ENCODE data around the gene NSG1. TPM values are rescaled to one million over a fixed set of nuclear protein-coding genes. Genes with fewer than 3 reads are reported as not detected.

NSG1 gene
- total and polyA plus RNA-seq, 2 experiments from 2014 or later = 30.2 to 70.1 TPM

DNA sequence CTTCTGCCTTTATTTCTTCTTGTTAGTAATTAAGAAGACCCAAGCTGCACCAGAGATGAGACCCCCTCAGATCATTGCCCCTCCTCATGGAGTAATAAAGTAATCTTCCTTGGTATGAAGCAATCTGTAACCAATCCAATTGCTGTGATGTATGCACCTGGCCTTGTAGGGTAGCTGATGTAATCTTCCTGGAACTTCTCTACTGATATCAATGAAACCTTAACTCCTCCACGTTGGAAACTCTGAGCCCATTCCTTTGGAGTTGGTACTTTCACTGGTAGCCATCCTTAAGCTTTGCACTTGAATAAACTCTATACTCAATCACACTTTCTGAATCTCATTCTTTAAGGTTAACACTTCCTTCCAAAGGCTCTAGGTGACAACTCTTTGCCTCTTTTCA lies 31.6 kb upstream of the NSG1 start:
- Histone ChIP-seq H3K9me2 (replicated peaks; ENCODE audit: insufficient read depth) (no peaks in the 10 kb centered on the region), H3K36me3 (replicated peaks; ENCODE audit: insufficient read depth, low read depth) (no peaks in the 10 kb centered on the region), H2AFZ (no peak overlapping the region), H3K9me3 (ENCODE audit: low read depth) (no peaks in the 10 kb centered on the region), H3K4me2 (no peak overlapping the region), H3K4me3 (no peak overlapping the region), H4K20me1 (ENCODE audit: insufficient read depth, poor library complexity, severe bottlenecking) (no peaks in the 10 kb centered on the region), H3K79me2 (no peaks in the 10 kb centered on the region), H3K27me3 (no peaks in the 10 kb centered on the region), H3K27ac (no peak overlapping the region), H3K4me1 (ENCODE audit: insufficient read depth) (no peaks in the 10 kb centered on the region)
- no peak for DNase-seq (ENCODE audit: low spot score)
- WGBS (ENCODE audit: low lambda C conversion rate, missing lambda C conversion rate) = 38% methylated on average over 1 of the region's 1 CpG
- TF ChIP-seq, protein P1, sequence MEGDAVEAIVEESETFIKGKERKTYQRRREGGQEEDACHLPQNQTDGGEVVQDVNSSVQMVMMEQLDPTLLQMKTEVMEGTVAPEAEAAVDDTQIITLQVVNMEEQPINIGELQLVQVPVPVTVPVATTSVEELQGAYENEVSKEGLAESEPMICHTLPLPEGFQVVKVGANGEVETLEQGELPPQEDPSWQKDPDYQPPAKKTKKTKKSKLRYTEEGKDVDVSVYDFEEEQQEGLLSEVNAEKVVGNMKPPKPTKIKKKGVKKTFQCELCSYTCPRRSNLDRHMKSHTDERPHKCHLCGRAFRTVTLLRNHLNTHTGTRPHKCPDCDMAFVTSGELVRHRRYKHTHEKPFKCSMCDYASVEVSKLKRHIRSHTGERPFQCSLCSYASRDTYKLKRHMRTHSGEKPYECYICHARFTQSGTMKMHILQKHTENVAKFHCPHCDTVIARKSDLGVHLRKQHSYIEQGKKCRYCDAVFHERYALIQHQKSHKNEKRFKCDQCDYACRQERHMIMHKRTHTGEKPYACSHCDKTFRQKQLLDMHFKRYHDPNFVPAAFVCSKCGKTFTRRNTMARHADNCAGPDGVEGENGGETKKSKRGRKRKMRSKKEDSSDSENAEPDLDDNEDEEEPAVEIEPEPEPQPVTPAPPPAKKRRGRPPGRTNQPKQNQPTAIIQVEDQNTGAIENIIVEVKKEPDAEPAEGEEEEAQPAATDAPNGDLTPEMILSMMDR (IDR thresholded peaks at IDR 0.05; ENCODE audit: poor library complexity) = no peak
- no peak for TF ChIP-seq EZH2phosphoT487 (IDR thresholded peaks at IDR 0.05; ENCODE audit: low read depth, severe bottlenecking, unreplicated experiment)
- no peak for TF ChIP-seq EZH2 (IDR thresholded peaks at IDR 0.05; ENCODE audit: borderline replicate concordance)

DNA sequence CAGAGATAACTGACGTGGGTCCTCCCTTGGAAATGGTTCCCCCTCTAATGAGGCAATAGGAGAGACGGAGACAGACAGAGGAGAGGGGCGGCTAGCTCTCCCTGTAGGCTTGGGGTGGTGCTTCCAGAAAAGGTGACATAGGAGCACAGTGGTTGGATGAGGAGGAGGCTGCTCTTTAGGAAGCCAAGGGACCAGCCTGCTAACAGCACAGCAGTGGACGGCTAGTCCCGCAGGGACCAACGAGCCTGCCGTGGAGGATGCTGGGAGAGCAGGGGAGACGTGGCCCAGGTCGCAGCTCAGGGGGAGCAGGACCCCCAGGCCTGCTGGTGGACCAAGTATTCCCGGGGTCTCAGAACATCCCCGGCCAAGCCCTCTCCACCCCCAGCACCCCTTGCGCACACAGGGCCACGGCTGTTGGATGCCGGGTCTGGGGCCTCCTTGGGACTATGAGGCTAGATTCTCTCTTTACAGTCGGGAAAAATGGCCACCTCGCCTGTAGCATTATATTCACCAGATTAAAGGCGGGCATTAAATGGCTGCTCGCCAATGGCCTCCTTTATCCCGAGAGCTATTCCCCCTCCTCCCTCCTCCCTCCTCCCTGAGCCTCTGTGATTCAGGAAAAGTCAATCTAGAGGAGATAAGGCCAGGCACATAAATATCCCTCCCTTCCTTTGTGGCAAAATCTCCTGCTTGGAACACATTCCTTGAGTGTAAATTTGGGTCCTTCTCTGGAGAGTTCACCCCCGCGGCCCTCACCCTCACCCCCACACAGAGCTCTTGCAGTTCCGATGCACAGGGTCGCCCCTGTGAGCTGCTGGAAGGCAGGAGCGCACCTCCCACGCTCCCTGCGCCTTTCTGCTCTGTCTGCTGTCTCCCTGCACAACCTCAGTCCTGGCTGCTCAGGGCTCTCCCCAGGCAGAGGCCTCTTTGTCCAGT lies 30.5 kb upstream of the NSG1 start:
- H2AFZ ChIP-seq = no peak overlapping the region
- no peak overlapping the region for H3K4me2 ChIP-seq
- no peaks in the 10 kb centered on the region for H3K9me3 ChIP-seq (ENCODE audit: low read depth)
- no peaks in the 10 kb centered on the region for H3K4me1 ChIP-seq (ENCODE audit: insufficient read depth)
- no peaks in the 10 kb centered on the region for H3K36me3 ChIP-seq (replicated peaks; ENCODE audit: insufficient read depth, low read depth)
- no peaks in the 10 kb centered on the region for H3K27me3 ChIP-seq
- TF ChIP-seq EZH2phosphoT487 (IDR thresholded peaks at IDR 0.05; ENCODE audit: low read depth, severe bottlenecking, unreplicated experiment) = no peak
- TF ChIP-seq, protein P1 (IDR thresholded peaks at IDR 0.05; ENCODE audit: poor library complexity) = no peak
- TF ChIP-seq EZH2 (IDR thresholded peaks at IDR 0.05; ENCODE audit: borderline replicate concordance) = no peak
- no peak overlapping the region for H3K27ac ChIP-seq
- 79% methylated on average over 25 of the region's 26 CpGs for WGBS (ENCODE audit: low lambda C conversion rate, missing lambda C conversion rate)
- H3K9me2 ChIP-seq (replicated peaks; ENCODE audit: insufficient read depth) = no peaks in the 10 kb centered on the region
- H3K4me3 ChIP-seq = no peak overlapping the region
- no peaks in the 10 kb centered on the region for H3K79me2 ChIP-seq
- no peak for DNase-seq (ENCODE audit: low spot score)
- H4K20me1 ChIP-seq (ENCODE audit: insufficient read depth, poor library complexity, severe bottlenecking) = no peaks in the 10 kb centered on the region

DNA sequence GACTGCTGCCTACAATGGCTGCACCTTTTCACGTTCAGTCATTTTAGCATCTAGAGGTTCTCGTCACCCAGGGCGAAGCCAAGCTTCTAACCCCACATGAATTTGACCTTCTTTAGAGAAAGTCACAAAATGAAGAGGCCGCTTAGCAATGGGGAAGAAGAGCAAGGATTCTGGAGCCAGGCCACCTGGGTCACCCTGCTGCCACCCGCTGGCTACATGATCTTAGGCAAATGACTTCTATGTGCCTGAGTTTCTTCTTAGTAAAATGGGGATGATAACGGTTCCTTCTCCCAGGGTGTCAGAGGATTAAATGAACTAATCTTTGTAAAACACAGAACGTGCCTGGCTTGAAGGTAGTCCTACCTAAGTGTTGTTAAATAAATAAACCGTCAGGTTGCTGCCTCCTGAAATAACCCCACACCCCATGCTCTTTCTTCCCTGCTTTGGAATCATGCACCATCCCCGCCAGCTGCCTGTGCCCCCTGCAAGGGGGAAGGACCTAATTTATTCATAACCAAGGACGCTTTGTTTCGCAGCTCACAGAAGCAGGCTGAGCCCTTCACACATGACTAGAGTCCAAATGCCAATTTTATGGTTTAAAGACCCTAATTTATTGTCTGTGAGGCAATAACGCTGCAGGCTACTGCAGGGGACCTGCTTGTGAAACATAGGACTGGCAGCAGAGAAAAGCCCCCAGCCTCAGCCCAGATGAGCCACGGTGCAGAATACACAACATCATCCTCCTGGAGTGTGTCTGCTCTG lies 28.6 kb upstream of the NSG1 start:
- no peak for DNase-seq (ENCODE audit: low spot score)
- H3K9me2 ChIP-seq (replicated peaks; ENCODE audit: insufficient read depth) = no peaks in the 10 kb centered on the region
- WGBS (ENCODE audit: low lambda C conversion rate, missing lambda C conversion rate) = 60% methylated on average over 13 of the region's 13 CpGs
- H3K9me3 ChIP-seq (ENCODE audit: low read depth) = no peaks in the 10 kb centered on the region
- H3K4me2 ChIP-seq = no peak overlapping the region
- no peaks in the 10 kb centered on the region for H4K20me1 ChIP-seq (ENCODE audit: insufficient read depth, poor library complexity, severe bottlenecking)
- H3K36me3 ChIP-seq (replicated peaks; ENCODE audit: insufficient read depth, low read depth) = no peaks in the 10 kb centered on the region
- H3K27me3 ChIP-seq = no peaks in the 10 kb centered on the region
- H3K4me1 ChIP-seq (ENCODE audit: insufficient read depth) = no peaks in the 10 kb centered on the region
- H3K4me3 ChIP-seq = no peak overlapping the region
- H3K79me2 ChIP-seq = no peaks in the 10 kb centered on the region
- no peak overlapping the region for H3K27ac ChIP-seq
- TF ChIP-seq EZH2phosphoT487 (IDR thresholded peaks at IDR 0.05; ENCODE audit: low read depth, severe bottlenecking, unreplicated experiment) (no peak), EZH2 (IDR thresholded peaks at IDR 0.05; ENCODE audit: borderline replicate concordance) (no peak)
- TF ChIP-seq, protein P1 (IDR thresholded peaks at IDR 0.05; ENCODE audit: poor library complexity) = no peak
- no peak overlapping the region for H2AFZ ChIP-seq
